Uterus (tissue), 2 donors: ENCODE measurements around the gene ARID5B.

ENCODE experiments used
- POLR2A ChIP-seq, 2 donors: fragments of 450-650 bp; IDR thresholded peaks; one replicate each; pipeline ENCODE4 v1.6.1; 2016; ENCODE audit warnings: antibody characterized with exemption in 2 of 2, mild to moderate bottlenecking in 1 of 2, moderate library complexity in 1 of 2
- TF ChIP-seq, protein P1 (sequence below), 4 experiments: fragments of 200-600 bp in 2 of 4; fragments of 450-650 bp in 2 of 4; sonication (generic) in 2 of 4; IDR thresholded peaks; one replicate each; pipeline ENCODE4 v1.5.1; 2016 to 2019; ENCODE audit warnings: antibody characterized with exemption in 4 of 4, mild to moderate bottlenecking in 2 of 4, moderate library complexity in 1 of 4

DNA sequence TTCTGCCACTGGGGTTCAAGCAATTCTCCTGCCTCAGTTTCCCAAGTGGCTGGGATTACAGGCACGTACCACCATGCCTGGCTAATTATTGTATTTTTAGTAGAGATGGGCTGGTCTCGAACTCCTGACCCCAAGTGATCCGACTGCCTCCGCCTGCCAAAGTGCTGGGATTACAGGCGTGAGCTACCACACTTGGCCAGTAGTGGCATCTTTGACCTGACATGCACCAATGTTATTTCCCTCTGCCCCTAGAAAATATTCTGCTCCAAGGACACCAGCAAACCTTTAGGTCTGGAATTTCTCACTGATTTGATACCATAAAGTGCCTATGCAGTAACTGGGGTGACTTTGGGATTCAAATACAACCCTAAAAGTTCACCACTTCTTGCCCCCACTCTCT is 179.4 kb downstream of the ARID5B start:
- TF ChIP-seq, protein P1, sequence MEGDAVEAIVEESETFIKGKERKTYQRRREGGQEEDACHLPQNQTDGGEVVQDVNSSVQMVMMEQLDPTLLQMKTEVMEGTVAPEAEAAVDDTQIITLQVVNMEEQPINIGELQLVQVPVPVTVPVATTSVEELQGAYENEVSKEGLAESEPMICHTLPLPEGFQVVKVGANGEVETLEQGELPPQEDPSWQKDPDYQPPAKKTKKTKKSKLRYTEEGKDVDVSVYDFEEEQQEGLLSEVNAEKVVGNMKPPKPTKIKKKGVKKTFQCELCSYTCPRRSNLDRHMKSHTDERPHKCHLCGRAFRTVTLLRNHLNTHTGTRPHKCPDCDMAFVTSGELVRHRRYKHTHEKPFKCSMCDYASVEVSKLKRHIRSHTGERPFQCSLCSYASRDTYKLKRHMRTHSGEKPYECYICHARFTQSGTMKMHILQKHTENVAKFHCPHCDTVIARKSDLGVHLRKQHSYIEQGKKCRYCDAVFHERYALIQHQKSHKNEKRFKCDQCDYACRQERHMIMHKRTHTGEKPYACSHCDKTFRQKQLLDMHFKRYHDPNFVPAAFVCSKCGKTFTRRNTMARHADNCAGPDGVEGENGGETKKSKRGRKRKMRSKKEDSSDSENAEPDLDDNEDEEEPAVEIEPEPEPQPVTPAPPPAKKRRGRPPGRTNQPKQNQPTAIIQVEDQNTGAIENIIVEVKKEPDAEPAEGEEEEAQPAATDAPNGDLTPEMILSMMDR (IDR thresholded peaks at IDR 0.05), result no peak
- TF ChIP-seq POLR2A (IDR thresholded peaks at IDR 0.05), result no peak
